GM10847 (cell line): ENCODE data around the gene MRPL4.

Source experiments
- POLR2A ChIP-seq: IDR thresholded peaks from 2 replicates; pipeline ENCODE4 v1.6.1; 2011; ENCODE audit not compliant: insufficient read length; ENCODE audit errors: extremely low read depth

Gene MRPL4

GRCh38 chr19:10306327-10306726, 54.3 kb downstream of the MRPL4 start:
- no peak for TF ChIP-seq POLR2A

GRCh38 chr19:10309423-10309822, 57.4 kb downstream of the MRPL4 start, which contains the start of gene ZGLP1:
ZGLP1 (minus strand) TSS chr19:10309815.
- no peak for TF ChIP-seq POLR2A
